DMS 273 (cell line): ENCODE data around the gene AGA.

ENCODE experiments used
- DNase-seq: peaks from one replicate; lab custom pipeline; 2025; ENCODE audit not compliant: unreplicated experiment; lab: John Stamatoyannopoulos, UW

The AGA gene

DNA sequence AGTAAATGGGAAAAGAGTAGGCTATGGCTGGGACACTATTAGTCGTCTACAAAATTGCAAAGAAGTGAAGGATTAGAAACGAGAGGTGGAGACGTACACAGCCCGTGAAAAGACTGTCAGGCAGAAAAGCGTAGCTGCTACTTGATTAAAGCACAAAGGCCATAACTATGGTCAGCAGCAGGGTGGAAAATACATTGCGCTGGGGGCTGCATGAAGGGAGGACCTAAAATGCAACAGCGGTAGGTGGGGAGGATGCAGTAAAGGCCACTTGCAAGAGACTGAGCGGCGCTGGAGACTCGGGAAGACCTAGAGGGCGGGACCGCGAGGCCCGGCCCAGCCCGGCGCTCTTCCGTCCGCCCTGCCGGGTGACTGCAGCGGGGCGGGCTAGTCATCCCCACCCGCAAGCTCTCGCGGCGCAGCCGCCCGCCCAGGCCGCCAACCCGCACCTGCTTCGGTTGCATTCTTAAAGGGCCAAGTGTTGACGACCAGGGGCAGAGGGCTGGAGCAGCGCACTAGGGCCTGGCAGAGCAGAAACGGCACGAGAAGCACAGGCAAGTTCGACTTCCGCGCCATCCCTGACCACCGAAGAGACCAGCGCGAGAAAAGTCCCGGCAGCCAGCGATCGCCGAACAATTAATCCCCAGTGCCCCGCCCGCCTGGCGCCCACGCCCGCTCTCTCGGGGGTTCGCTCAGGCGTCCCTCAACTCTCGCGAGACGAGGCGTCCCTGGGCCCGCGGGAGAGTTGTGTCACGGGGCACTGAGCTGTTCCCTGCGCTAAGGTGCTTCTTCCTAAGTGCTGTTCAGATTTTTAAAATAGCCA is at the start of gene AGA:
Gene AGA (minus strand): TSS at position 635 of the 820 bp plus-strand sequence. CDS start 62 bp downstream, at position 573.
- DNase-seq: peak; percentile 95

DNA sequence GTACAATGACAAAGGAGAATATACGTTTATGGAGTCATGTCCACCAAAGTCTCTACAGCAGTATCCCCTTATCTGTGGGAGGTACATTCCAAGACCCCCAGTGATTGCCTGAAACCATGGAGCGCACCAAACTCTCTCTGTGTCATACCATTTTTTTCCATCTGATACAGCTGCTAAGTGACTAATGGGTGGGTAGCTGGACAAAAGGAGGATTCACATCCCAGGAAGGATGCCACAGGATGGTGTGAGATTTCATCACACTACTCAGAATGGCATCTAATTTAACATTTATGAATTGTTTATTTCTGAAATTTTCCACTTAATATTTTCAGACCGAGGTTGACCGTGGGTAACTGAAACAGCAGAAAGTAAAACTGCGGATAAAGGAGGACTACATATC is 49.8 kb upstream of the AGA start:
- DNase-seq: no peak

DNA sequence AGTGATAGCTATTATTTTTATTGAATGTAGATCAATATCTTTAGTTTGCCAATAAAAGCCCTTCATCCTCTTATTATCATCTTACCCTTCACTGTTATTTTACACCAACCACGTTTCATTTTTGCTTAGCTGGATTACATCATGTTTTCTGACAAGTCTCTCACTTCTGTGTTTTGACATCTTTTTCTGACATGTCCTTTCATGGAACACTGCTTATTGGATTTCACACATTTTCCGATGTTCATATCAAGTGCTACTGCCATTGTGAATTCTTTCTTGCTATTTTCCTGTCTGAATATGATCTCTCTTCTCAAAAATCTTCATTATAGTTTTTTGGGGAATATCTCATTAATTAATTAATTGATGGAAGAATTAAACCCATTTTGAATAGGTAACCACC is 48.5 kb upstream of the AGA start:
- no peak for DNase-seq

DNA sequence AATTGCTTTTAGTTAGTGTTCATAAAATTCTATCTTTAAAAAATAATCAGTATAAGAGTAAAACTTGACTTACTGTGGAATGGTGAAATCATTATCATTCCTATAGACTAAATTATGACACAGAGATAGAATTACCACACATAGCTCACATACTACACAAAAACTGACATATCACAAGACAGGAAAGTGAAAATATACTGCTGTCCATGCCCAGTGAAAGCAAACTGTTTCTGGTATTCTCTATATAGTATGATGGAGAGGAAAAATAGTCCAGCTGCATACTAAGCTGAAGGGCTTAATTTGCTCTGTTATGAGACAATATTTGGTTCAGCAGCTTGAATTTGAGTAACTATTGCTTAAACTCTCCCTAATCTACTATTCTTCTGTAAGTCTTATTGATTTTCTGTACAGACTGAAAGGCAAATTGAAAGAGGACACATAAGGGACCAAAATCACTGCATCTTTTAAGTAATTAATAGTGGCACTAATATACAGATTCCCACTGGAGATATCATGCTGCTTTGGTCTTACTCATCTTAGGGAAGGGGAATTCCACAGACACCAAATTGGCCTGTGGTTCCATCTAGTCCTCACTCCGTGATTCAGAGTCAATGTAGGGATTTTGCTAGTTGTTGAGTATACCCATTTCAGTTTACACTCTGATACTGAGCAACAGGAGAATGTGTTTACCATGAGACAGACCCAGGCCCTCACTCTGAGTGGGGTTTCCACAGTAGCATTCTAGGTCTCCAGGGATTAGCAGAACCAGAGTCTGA is 47.4 kb upstream of the AGA start:
- no peak for DNase-seq

DNA sequence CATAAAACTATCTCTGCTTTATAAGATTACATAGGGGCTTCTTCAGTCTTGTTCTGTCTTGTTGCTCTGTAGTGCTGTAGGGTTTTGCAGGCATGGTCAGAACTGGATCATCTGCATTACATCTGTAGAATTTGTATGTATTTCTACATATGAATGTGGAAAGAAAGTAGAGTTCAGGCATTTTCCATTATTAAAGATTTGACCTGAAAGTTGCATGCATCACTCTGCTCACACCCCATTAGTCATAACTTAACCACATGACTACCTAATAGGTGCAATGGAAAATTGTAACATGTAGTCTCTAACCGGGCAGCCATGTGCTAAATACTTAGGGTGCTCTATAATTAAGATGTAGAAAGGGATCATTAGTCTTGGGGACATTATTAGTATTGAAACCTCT is 45.7 kb upstream of the AGA start:
- no peak for DNase-seq

DNA sequence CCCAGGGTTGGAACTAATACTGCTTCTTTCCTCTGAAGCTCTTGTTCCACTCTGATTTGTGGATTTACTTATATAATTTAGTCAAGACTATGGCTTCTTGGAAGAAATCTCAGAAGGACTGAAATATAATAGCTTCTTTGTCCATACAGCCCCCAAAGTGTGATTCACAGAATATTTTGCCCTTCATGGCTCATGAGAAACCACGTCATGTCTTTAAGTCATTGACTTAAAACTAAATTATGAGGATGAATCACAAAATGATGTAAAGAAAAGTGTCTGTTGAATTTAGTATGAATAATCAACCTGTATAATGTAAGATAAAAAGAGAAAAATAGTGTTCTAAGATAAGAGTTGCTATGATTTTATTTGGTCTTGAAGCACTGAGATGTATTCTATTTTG is 43.3 kb upstream of the AGA start:
- no peak for DNase-seq

DNA sequence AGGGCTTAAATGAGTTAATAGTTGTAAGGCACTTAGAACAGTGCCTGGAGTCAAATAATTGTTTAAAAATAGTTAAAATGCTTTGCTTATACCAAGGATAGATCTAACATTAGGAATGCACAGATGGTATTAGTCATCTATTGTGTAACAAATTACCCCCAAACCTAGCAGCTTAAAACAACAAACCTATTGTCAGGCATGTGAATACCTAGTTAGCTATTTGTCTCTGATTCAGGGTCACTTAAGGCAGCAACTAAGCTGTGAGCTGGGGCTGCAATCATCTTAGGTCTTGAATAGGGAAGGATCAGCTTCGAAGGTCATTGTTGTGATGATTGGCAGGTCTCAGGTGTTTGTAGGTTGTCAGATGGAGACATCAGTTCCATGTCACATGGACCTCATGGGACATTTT is 42.4 kb upstream of the AGA start:
- DNase-seq: no peak

DNA sequence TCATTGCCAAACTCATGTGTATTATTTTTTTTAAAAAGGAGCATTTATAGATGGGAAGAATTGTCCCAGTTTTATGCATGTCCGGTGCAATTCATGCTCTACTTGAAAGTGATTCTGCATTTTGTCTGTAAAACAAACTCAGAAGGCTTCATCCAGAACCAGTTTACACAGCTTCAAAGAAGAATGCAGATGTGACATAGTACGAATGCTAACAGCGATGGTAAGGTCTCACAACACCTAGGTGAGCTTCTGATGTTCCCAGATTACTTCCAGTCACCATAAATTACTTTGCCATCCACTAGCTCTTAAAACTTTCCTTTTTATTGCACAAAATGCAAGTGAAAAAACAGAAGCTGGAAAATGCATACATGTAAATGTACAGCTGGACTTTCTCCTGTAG is 41.5 kb upstream of the AGA start:
- DNase-seq: no peak

DNA sequence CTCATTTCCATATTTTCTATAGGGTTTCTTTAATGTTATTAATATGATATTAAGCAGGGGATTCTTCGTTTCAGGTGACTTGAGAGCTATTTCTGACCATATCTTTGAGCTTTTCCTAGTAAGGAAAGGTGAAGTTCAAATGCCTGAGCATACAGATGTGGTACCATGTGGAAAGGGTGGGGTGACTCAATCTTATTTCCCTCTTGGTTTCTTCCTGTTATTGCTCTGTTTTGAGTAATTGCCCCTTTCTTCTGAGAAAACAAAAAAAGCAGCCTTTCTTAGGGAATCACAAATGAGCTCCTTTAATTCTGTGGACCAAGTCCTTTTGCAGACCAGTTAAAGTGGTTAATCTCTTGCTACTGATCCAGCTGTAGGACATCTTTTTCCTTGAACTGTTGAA is 41.0 kb upstream of the AGA start:
- no peak for DNase-seq

DNA sequence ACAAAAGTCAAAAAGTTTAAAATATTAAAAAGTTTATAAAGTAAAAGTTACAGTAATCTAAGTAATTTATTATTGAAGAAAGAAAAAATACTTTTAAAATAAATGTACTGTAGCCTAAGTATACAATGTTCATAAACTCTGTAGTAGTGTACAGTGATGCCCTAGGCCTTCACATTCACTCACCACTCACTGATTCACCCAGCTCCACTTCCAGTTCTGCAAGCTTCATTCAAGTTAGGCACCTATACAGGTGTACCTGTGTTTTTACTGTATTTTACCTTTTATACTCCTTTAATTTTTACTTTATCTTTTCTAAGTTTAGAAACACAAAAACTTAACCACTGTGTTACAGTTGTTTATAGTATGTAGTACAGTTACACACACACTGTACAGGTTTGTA is 40.1 kb upstream of the AGA start:
- no peak for DNase-seq

DNA sequence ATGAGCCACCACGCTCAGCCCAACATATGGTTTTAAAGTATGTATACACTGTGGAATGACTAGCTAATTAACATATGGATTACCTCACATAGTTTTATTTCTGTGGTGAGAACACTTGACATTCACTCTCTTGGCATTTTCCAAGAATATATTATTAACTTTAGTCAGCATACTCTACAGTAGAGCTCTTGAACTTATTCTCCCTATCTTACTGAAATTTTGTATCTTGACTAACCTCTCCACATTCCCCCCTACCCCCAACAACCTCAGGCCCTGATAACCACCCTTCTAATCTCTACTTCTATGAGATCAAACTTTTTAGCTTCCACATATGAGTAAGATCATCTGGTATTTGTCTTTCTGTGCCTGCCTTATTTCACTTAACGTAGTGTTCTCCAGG is 38.6 kb upstream of the AGA start:
- no peak for DNase-seq

DNA sequence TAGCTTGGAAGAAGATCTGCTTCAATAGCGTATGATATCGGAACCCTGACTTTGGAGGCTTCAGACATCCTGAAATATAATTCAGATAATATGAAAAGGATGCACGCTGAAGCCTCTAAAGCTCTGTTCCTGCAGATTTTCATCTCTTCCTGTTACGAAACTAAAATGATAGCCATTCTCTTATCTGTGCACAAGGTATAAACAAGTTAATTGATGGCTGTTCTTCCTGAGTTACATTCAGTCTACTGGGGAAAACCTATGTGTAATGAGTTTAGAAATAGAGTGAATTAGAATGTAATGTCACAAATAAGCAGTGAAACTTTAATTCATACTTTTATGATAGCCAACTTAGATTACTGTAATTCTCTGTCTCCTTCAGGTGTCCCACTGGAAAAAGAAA is 36.8 kb upstream of the AGA start:
- no peak for DNase-seq

DNA sequence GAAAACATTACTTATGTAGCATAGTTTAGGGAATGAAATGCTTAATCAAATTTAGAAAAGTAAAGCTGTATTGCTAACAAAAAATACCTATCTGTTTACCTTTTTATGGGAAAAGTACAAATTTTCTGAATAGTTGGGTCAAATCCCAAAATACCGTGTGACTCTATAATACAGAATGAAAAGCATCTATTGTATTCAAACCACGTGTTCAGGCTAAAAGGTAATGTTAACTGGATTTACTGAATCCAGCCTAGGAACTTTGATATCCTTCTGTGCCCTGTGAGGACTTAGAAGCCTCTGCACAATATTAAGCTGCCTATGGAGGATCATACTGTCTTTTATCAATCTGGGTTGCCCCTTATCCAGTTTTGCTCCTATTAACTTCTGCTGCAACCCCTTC is 36.3 kb upstream of the AGA start:
- no peak for DNase-seq

DNA sequence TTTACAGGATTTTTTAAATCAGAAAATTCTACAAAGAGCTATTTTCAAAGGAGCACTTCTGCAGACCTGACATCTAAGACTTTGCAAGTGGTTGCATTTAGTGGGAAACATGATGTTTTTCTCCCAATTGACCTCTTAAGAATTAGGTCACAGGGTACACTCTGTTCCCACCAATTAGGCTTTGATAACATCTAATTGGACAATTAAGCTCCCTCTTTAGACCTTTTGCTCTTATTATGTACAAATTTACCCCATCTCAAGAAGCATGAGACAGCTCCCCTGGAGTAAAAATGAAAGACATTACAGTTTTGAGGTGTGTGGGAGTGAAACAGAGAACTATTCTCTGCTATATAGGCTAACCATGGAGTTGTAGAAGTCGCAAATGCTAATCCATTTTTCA is 31.8 kb upstream of the AGA start:
- DNase-seq: no peak

DNA sequence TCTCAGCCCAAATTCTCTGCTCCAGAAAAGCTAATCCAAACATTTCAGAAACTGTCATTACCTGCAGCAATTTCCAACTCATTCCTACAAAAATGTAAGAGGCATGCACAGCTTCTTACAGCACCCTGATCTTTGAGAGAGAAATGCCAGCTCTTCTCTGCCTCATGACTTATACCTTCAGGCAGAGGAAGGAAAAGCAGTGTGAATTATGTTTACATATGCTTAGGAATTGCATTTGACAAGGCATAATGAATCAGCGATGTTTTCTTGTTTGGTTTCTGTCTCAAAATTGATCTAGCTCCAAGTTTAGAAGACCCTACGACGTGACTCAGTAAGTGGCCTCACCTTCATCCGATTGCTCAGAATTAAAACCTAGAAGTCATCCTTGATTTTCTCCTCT is 21.8 kb upstream of the AGA start:
- DNase-seq: no peak

DNA sequence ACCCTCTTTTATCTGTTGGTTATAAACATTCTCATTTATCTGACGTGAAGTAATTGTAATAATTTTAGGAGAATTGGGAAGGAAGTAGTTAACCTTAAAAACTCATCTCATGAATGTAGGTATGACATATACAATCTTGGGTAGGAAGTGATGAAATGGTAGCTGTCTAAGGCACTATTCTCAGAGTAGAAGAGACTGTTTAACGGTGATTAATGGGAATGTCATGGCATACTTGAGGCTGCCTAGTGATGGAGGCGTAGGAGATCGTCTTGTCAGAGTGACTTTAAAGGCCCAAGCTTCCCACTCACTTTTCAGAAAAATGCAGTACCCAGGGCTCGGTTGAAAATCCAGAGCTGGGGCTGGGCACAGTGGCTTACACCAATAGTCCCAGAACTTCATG is 19.4 kb upstream of the AGA start:
- no peak for DNase-seq

DNA sequence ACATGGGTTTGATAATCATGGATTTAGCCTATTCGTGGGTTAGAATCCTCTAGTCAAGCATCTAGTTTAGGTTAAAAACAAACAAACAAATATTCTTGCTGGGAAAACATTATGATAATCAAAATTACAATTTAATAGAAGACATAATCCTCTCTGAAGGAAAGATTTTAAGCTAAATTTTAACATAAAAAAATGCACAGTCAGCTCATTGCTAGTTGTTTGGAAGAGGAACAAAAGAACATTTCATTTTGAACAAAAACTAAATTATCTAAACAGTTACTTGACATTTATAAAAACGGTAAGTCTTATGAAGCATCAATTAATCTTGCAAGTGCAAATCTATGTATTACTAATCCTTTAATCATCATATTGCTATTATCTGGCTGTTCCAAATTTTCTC is 18.2 kb upstream of the AGA start:
- DNase-seq: no peak

DNA sequence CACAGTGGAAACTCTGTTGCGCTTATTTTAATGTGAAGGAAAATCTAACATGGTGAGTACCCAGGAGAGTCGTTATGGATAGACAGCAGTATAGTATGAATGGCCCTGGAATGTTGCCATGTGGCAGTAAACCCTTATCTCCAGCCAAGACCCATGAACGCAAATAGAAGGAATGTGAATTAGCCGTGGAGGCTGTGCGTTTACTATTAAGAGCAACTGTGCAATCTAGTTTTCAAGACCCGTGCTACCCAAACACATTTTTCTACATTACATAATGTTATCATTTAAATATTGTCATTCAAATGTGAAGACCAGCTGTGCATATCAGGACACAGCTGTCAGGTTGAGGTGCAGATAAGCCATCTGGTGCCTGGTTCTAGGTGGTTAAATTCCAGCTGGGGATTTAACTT is 13.3 kb upstream of the AGA start:
- DNase-seq: peak; percentile 81

DNA sequence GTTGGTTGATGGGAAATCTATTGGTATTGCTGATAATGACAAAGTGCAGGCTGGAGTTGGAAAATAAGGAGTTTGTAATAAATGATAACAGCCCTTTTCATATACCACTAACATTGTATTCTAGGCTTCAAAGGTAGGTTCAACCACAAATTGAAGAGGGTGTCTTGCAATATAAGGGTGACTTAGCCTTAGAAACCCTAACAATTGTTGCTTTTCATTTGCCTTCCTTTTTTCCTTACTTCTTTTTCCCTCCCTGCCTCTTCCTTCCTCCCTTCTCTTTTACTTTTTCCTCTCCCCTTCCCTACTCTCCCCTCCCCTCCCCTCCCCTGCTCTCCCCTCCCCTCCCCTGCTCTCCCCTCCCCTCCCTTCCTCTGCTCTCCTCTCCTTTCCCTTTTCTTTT is 10.9 kb upstream of the AGA start:
- DNase-seq: no peak

DNA sequence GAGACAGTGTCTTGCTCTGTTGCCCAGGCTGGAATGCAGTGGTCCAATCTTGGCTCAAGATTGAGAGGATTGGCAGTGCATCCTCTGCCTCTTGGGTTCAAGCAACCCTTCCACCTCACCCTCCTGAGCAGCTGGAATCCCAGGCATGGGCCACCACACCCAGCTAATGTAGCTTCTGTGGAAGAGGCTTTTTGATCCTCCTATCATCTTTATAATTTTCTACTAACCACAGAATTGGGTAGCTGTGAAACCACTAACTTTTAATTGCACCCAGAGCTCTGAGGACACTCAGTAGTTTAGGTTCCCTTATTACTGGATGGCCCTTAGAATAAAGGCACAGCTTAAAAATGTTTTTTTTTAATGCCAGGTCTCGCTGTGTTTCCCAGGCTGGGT is 8.9 kb upstream of the AGA start:
- no peak for DNase-seq

DNA sequence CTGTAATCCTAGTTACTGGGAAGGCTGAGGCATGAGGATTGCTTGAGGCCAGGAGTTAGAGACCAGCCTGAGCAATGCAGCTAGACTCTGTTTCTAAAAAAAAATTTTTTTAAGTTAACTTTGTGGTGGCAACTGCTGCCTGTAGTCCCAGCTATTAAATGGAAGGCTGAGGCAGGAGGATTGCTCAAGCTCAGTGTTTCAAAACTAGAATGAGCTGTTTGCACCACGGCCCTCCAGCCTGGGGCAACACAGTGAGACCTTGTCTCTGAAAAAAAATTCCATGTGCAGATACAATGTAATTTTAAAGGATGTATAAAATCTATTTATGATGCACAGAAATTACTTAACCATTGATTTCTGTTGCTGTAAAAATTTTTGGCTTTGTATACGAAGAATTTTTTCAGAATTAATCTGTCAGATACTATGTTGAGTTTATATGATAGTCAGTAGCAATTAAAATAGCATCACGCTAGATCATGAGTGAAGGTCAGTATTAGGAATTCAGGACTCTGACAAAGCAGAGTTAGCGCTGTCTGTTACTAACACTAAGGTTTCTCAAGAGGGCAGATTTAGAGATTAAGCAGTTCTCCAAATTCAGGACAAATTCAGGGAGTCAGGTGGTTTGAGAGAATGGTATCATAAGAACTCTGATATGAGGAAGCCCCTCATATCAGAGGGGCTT is 8.3 kb upstream of the AGA start:
- DNase-seq: no peak

DNA sequence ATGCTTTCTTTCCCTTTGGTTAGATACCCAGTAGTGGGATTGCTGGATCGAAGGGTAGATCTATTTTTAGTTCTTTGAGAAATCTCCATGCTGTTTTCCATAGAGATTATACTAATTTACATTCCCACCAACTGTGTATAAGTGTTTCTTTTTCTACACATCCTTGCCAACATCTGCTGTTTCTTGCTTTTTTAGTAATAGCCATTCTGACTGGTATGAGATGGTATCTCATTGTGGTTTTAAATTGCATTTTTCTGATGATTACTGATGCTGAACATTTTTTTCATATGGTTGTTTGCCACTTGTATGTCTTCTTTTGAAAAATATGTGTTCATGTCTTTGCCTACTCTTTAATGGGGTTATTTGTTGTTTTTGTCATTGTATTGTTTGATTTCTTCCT is 6.6 kb upstream of the AGA start:
- DNase-seq: peak; percentile 59
